Measurements from ENCODE around the gene PLIN4. TPM values are rescaled to one million over a fixed set of nuclear protein-coding genes. Genes with fewer than 3 reads are reported as not detected.

The PLIN4 gene
- polyA plus RNA-seq, 3 donors: 73.6 to 954 (median 135) TPM

DNA sequence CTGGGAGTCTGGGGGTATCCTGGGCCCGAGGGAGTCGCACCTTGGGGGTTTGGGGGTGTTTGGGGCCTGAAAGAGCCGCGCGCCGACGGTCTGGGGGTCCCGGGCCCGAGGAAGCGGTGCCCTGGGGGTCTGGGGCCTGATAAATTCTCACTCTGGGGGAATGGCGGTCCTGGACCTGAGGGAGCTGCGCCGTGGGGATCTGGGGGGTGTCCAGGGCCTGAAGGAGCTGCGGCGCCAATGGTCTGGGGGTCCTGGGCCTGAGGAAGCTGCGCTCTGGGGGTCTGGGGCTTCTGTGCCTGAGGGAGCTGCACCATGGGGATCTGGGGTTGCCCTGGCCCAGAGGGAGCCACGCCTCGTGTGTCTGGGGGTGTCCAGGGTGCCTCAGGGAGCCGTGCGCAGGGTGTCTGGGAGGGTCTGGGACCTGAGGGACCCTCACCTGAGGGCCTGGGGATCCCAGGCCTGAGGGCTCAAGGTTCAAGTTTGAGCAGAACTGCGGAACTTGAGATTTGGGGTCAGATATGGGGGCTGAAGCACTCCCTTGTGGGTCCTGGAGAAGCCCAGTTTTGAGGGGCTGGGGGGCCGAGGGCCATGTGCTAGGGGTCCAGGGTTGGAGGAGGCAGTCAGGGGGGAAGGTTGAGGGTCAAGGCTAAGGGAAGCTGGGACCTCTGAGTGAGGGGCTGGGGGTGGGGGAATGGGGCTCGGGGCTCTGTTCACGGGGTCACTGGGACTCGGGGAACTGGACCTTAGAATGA, 45.1 kb downstream of the PLIN4 start:
- WGBS, 3 donors: 23 to 30% (median 25%) methylated on average over 25 of the region's 25 CpGs
- H3K27ac ChIP-seq (ENCODE audit: low read depth, low read length): no peak overlapping the region

DNA sequence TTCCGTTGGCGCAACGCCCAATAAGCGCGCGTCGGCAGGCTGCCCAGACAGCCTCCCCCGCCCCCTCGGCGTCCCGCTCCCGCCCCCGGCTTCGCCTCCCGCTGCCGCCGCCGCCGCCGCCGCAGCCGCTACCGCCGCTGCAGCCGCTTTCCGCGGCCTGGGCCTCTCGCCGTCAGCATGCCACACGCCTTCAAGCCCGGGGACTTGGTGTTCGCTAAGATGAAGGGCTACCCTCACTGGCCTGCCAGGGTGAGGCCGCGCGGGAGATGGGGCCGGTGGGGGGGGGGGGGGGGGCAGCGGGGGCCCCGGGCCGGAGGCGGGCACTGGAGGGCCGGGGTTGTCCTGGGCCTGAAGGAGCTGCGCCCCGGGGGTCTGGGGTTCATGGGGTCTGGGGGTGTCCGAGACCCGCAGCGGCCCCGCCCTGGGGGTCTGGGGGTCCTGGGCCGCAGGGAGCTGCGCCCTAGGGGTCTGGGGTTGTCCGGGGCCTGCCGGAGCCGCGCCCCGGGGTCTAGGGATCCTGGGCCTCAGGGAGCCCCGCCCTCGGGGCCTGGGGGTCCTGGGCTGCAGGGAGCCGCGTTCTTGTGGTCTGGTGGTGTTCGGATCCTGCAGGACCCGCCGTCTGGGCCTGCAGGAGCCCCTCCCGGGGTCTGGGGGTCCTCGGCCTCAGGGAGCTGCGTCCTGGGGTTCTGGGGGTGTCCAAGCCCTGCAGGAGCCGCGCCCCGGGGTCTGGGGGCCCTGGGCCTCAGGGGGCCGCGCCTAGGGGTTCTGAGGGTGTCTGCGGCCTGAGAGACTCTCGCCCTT, 45.9 kb downstream of the PLIN4 start, which contains the start of gene HDGFL2:
Gene HDGFL2, plus strand, starts transcription at position 124 of the 801 bp plus-strand sequence. Its CDS starts 54 bp downstream, at position 178.
- peak within 1 kb of the TSS; percentile 54 for H3K27ac ChIP-seq (ENCODE audit: low read depth, low read length)
- 0 to 1% (median 1%) methylated on average over 47 to 70 of the region's 71 CpGs for WGBS, 3 donors

DNA sequence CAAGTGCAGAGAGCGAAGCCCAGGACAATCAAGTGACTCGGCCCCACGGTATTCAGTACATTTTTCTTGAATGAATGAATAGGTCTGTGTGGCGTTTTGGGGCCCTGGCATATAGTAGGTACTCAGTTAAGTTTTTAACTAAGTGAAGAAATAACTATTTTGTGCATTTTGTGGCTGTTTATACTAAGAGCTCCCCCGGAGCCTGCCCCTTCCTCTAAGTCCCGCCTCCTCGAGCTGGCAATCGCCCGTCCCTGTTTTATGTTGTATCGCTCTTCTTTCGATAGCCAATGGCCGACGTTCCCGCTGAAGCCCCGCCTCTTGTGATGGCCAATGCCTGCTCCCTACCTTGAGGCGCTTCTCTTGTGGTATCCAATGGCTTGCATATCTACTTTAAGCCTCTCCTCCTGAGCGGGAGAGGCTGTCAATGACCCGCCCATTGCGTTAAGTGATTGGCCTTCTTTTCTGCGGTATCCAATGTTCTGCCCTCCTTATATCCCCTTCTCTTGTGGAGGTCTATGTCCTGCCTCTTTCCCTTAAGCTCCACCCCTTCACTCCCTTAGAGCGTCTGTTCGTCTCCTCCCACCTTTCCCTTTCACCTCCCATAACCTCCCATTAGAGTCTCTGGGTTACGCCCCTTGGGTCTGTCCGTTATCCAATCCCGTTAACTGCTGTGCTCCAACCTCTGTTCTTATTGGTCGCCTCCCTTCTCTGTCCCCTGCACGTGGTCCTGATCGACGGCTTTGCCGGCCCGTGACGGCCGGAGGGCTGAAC, 46.7 kb downstream of the PLIN4 start:
- WGBS, 3 donors: 1% methylated on average over 33 of the region's 33 CpGs

DNA sequence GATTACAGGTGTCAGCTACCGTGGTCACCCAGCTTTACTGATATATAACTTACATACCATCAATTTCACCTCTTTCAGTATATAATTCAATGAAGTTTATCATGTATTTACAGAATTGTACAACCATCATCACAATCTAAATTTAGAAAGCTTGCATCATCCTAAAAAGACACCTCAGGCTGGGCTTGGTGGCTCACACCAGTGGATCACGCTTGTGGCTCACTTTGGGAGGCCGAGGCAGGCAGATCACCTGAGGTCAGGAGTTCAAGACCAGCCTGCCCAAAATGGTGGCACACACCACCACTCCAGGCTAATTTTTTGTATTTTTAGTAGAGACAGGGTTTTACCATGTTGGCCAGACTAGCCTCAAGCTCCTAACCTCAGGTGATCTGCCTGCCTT, 50.5 kb downstream of the PLIN4 start:
- no peak overlapping the region for H3K27ac ChIP-seq (ENCODE audit: low read depth, low read length)
- 86 to 97% (median 90%) methylated on average over 3 of the region's 3 CpGs for WGBS, 3 donors

More for the DNA sequence above, 46.7 kb downstream of the PLIN4 start:
- peak overlapping the region; percentile 54 for H3K27ac ChIP-seq (ENCODE audit: low read depth, low read length)

DNA sequence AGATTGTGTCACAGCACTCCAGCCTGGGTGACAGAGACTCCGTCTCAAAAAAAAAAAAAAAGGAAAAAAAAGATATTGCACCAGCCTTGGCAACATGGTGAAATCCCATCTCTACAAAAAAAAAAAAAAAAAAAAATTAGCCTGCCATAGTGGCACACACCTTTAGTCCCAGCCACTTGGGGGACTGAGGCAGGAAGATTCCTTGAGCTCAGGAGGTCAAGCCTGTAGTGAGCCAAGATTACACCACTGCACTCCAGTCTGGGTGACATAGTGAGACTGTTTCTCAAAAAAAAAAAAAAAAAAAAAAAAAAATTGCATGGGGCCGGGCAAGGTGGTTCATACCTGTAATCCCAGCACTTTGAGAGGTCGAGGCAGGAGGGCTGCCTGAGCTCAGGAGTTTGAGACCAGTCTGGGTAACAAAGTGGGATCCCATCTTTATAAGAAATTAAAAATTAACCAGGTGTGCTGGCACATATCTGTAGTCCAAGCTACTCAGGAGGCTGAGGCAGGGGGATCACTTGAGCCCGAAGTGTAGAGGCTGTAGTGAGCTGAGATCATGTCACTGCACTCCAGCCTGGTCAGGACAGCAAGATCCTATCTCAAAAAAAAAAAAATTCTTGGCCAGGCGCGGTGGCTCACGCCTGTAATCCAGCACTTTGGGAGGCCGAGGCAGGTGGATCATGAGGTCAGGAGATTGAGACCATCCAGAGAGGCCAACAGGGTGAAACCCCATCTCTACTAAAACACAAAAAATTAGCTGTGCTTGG, 53.3 kb downstream of the PLIN4 start:
- no peak overlapping the region for H3K27ac ChIP-seq (ENCODE audit: low read depth, low read length)
- 77 to 85% (median 82%) methylated on average over 8 of the region's 8 CpGs for WGBS, 3 donors

DNA sequence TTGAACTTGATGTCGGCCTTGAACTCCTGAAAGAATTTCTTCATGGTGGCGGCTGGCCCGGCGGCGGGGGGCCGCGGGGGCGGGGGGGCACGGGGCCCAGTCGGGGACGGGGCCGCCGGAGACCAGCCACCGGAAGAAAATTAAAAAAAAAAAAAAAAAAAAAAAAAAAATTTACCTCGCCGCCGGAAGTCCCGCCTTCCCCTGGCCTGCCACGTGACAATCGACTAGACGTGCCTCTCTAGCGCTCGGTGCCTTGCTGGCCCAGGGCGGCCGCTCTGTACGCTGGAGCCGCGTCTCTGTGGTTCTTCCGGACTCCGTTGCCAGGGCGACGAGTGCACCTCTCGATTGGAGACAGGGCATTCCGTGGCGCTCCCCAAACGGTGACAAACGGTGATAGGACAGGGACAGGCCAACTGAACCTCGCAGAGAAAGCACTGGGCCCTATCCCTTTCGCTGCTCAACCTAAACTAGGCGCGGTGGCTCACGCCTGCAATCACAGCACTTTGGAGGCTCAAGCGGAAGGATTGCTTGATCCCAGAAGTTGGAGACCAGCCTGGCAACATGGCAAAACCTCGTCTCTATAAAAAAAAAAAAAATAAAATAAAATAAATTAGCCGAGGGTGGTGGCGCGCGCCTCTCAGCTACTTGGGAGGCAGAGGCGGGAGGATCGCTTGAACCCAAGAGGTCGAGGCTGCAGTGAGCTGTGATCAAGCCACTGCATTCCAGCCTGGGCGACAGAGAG, 60.5 kb downstream of the PLIN4 start, which contains the start of gene UBXN6:
Gene UBXN6, minus strand, starts transcription at position 141 of the 742 bp plus-strand sequence. Its CDS starts 97 bp downstream, at position 44.
- WGBS, 3 donors: 12 to 14% (median 12%) methylated on average over 38 to 50 of the region's 52 CpGs
- H3K27ac ChIP-seq (ENCODE audit: low read depth, low read length): no peak within 1 kb of the TSS

DNA sequence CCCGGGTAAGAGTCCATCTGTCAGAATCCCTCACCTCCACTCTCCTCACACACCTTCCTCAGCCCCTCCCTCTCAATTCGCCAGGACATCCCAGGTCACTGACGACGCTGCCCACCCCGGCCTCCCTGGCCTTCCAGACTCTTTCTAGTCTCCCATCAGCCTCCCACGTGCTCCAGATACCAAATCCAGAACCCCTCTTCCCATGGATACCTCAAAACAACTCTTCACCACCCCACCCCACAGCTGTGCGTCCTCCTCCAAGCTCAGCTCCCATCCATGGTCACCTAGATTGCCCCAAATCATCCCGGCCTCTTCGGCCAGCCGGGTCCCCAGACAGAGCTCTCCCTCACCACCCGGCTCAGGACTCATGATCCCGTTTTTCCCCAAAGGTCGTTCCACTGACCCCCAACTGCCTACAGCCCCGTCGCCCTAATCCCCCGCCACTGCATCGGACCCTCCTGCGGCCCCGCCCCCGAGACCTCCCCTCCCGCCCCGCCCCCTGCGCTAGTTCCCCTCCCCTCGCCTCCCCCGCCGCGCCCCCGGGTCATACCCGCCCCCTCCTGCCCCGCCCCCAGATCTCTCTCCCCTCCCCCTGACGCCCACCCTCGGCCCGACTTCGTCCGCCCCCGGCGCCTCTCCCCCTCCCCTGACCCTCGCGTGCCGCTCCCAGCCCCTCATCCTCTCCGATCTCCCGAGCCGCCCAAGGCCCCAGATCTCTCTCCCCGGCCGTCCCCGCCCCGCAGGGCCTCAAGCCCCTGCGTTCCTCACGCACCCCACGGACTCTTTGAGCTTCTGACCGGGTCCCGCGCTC, 61.2 kb downstream of the PLIN4 start:
- H3K27ac ChIP-seq (ENCODE audit: low read depth, low read length): no peak overlapping the region
- WGBS, 3 donors: 1 to 3% (median 2%) methylated on average over 33 to 44 of the region's 53 CpGs

DNA sequence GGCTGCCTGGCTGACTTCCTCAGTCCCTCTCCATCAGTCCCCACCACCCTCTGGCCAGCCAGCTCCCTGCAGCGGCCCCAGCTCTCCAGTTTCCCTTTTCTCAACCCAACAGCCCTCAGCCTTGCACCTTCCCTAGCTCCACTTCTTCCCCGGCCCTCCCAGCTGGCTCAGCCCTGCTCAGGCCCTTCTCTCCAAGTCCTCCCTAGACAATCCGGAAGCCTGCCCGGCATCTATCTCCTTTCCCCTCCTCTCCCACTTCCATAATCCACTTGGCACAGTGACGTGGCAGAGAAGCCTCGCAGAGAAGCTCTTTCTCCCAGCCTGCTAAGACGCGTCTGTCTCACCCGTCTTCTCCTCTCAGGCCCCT, 61.8 kb downstream of the PLIN4 start:
- 3 to 9% (median 8%) methylated on average over 9 of the region's 9 CpGs for WGBS, 3 donors
- H3K27ac ChIP-seq (ENCODE audit: low read depth, low read length): no peak overlapping the region

DNA sequence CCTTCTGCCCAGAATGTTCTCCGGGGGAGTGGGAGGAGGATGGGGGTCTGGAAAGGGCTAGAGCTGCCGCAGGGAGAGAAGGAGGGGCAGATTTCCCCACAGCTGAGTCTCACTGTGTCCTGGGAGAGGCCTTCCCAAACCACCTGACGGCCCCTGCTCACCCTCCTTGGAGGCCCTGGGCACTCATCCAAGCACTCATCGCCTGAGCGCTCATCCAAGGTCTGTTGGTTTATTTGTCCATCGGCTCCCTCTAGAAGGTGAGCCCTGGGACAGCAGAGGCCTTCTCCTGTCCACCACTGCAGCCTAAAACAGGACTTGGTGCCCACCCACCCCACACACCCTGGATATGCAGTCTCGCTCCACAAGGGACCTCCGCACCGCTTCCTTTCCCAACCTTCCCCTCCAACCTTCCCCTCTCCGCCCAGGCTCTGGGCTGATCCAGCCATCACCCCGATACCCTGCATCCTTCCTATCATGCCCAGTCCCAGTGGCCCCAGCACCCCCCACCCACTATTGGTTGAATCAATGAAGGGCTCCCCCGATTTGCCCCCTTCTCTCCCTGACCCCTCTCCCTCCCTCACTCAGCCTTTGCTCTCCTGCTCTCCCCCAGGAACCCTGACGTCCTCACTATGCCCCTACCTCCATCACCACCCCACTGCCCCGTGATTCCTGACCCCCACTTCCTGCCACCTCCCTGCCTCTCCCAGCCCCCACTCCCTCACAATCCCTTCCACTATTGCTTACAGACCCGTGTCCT, 62.4 kb downstream of the PLIN4 start:
- no peak overlapping the region for H3K27ac ChIP-seq (ENCODE audit: low read depth, low read length)
- 34 to 43% (median 42%) methylated on average over 15 of the region's 15 CpGs for WGBS, 3 donors

DNA sequence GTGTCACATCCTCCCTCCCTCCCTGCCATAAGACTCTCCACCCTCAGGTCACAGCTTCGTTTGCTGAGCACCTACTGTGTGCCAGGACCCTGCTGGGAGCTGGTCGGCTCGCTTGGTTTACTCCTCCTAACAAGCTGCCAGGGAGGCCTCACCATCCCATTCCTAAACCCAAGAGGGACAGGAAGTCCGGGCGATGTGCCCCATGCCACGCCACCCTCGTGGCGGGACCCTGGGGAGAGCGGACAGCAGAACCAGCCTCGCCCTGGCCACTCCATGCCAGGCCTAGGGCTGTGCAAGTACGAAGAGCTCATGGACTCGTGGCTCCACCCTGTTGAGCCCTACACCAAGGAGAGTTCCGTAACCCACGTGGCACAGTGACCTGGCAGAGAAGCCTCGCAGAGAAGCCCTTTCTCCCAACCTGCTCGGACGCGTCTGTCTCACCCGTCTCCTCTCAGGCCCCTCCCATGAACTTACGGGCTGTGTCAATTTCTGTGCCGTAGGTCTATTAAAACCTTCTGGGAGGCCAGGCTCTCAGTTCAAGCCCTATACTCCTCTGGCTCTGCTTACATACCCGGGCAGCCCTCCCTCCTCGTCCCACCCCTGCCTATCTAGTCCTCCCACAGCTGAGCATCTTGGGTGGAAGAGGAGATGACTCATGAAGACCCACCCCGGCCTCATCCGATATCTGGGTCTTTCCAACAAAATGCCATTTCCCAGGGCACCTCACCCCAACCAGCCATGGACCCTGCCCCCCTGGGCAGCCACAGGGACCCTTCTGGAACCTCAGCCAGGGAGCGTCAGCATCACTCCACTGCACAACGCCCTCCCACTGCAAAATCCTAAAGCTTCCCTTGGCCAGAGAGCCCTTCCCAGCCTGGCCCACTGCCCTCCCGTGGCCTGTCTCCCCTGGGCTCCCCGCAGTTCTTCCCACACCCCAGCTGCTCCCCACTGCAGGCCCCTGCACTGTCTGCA, 63.3 kb downstream of the PLIN4 start:
- 56 to 70% (median 60%) methylated on average over 29 of the region's 29 CpGs for WGBS, 3 donors
- no peak overlapping the region for H3K27ac ChIP-seq (ENCODE audit: low read depth, low read length)

DNA sequence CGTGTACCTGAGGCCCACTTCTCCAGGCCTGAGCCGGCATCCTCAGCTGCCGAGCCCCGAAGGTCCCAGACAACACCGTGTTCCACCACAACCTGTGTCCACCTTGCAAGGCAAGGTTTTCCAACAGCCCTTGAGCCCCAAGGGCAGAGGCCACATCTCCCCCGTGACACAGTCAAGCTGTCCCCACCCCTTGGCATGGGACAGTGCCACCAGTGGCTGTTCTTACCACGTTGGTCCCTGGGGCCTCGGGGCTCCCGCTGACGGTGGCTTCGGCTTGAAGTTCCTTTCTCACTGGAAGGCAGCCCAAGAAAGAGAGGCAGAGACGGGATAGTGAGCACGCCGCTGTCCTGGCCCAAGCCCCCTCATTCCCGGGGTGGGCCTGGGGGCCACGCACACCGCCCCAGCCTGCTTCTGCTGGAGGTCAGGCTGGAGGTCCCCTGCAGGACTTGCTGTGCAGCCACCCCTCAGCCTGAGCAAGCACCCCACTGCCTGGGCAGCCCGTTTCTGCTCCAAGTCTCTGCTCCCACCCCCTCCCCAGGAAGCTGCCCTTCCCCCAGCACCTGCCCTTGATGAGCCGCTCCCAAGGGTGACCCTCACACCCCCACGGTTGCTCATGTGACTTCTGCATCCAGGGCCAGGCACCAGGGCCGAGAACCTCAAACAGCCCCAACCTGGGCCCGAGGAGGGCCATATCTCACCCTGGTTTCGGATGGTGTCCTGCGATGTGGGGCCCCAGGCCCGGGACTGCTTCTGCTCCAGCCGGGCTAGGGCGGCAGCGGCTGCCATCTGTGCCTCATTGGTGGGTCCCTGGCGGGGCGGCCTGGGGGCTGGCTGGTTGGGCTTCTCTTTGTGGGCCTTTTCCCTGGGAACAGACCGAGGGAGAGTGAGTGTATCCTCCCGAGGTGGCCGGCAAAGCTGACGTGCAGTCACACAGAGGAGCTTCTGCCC, 64.8 kb downstream of the PLIN4 start:
- WGBS, 3 donors: 75 to 76% (median 75%) methylated on average over 31 to 34 of the region's 34 CpGs
- H3K27ac ChIP-seq (ENCODE audit: low read depth, low read length): no peak overlapping the region

DNA sequence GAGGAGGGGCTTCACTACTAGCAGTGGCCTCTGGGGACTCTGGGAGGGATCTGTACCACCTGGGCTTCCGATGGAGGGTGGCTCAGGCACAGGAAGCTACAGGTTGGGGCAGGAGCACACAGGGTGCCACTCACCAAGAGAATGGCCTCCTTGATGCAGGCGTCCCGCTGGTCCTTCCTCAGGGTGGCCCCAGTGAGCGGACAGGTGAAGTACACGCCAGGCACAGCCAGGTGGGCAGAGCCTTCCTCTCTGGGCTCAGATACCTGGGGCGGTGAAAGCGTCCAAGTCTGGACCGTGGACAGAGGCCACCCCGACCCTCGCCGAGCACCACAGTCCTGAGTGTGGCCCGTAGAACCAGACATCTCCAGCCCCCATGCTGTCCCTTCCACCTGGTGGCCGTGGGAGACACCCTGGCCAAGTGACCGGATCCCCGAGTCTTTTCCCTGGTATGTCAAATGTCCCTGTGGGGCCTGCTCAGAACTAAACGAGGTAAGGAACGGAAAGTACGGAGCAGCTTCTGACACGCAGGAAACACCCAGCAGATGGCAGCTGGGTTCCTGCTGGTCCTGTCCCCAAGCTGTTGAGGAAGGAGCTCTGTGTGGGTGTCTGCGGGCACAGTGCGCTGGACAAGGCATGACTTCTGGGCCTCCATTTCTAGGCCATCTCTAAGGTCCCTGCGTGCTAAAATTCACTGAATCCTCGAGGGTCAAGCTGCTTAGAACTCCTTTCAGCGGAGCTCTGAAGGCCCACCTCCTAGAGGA, 65.9 kb downstream of the PLIN4 start:
- no peak overlapping the region for H3K27ac ChIP-seq (ENCODE audit: low read depth, low read length)
- 90 to 92% (median 90%) methylated on average over 24 of the region's 24 CpGs for WGBS, 3 donors

Data from adipose tissue (tissue), 3 donors.